HCT116 (cell line): ENCODE results near the gene OTOG. TPM values are rescaled to one million over a fixed set of nuclear protein-coding genes. Genes with fewer than 3 reads are reported as not detected.

Experiments
- ATAC-seq: fragments of 200-7000 bp; cut with Tn5 transposase; 2 replicates; pipeline ENCODE4 v1.9.1; 2020; ENCODE audit warnings: mild to moderate bottlenecking, moderate library complexity
- BruUV-seq: library from RNA; stranded (reverse); fragments of 400-500 nt; replicated peaks from 2 replicates; lab custom pipeline; 2021; lab: Mats Ljungman, UMichigan
- CTCF ChIA-PET: fragments of 300-600 bp; sonication (Branson Sonifier 250); formaldehyde crosslinking; loops from one replicate; lab custom pipeline; 2021; ENCODE audit warnings: antibody characterized with exemption; lab: Charles Lee
- POLR2A ChIA-PET: fragments of 300-600, 350-600 bp; sonication (Branson Sonifier 250); formaldehyde crosslinking; loops from one replicate; lab custom pipeline; 2021; ENCODE audit warnings: antibody characterized with exemption; lab: Charles Lee
- RAD21 ChIA-PET, 2 experiments: fragments of 300-600 bp; sonication (Branson Sonifier 250); formaldehyde crosslinking; loops; one replicate each; lab custom pipeline; 2023; ENCODE audit warnings: low total read pairs in 2 of 2; ENCODE audit not compliant: uncharacterized antibody in 2 of 2, unreplicated experiment in 2 of 2, low non-redundant PET in 1 of 2; lab: Charles Lee
- DNase-seq: peaks from one replicate; pipeline ENCODE4 v3.0.0-alpha.2; 2010; ENCODE audit warnings: low read depth, low spot score
- H2AFZ ChIP-seq: fragments of 200-600 bp; shearing (Covaris generic), sonication (generic); 2 replicates; pipeline ENCODE4 v1.6.1; 2017; ENCODE audit warnings: low read depth, mixed run types, mixed read lengths, antibody characterized with exemption, low read length; ENCODE audit not compliant: poor library complexity, severe bottlenecking
- H3K27ac ChIP-seq: 2 replicates; pipeline ENCODE4 v1.5.1; 2012; ENCODE audit warnings: low read depth, low read length
- H3K27me3 ChIP-seq: fragments of 200-600 bp; sonication (generic); 2 replicates; pipeline ENCODE4 v1.6.1; 2016; ENCODE audit warnings: mixed run types, low read length, mixed read lengths; ENCODE audit not compliant: insufficient read depth
- H3K36me3 ChIP-seq, 2 experiments: fragments of 200-500 bp in 1 of 2; fragments of 200-600 bp in 1 of 2; sonication (Bioruptor generic) in 1 of 2; sonication (generic) in 1 of 2; 2 replicates each; pipeline versions ENCODE4 v1.5.1 to v1.6.1; 2014 to 2016; ENCODE audit warnings: low read length in 2 of 2, inconsistent platforms in 1 of 2, mixed read lengths in 1 of 2, mixed run types in 1 of 2; ENCODE audit not compliant: insufficient read depth in 2 of 2, control insufficient read depth in 1 of 2
- H3K4me1 ChIP-seq, 2 experiments: fragments of 200-600 bp in 1 of 2; sonication (generic) in 1 of 2; 2 replicates each; pipeline versions ENCODE4 v1.5.1 to v1.6.1; 2012 to 2017; ENCODE audit warnings: low read length in 2 of 2, inconsistent platforms in 1 of 2, mild to moderate bottlenecking in 1 of 2, mixed read lengths in 1 of 2, mixed run types in 1 of 2, moderate library complexity in 1 of 2; ENCODE audit not compliant: insufficient read depth in 2 of 2, control insufficient read depth in 1 of 2
- H3K4me2 ChIP-seq: fragments of 200-600 bp; sonication (generic); 2 replicates; pipeline ENCODE4 v1.6.1; 2017; ENCODE audit warnings: mixed run types, low read length, mixed read lengths
- H3K4me3 ChIP-seq, 2 experiments: fragments of 200-600 bp in 1 of 2; sonication (generic) in 1 of 2; replicated peaks in 1 of 2; 2 replicates each; pipeline ENCODE4 v1.5.1; 2011 to 2016; ENCODE audit warnings: low read length in 2 of 2, control low read depth in 1 of 2, low read depth in 1 of 2, mild to moderate bottlenecking in 1 of 2, mixed read lengths in 1 of 2, mixed run types in 1 of 2
- H3K79me2 ChIP-seq: fragments of 200-600 bp; sonication (generic); 2 replicates; pipeline ENCODE4 v1.6.1; 2017; ENCODE audit warnings: mild to moderate bottlenecking, mixed run types, low read length, moderate library complexity, mixed read lengths; ENCODE audit not compliant: insufficient read depth
- H3K9ac ChIP-seq: fragments of 200-600 bp; sonication (generic); 2 replicates; pipeline ENCODE4 v1.6.1; 2016; ENCODE audit warnings: low read length, mixed read lengths
- H3K9me2 ChIP-seq: fragments of 200-600 bp; sonication (generic), shearing (Covaris generic); 2 replicates; pipeline ENCODE4 v1.6.1; 2017; ENCODE audit warnings: mixed run types, mild to moderate bottlenecking, moderate library complexity; ENCODE audit not compliant: insufficient read depth
- H3K9me3 ChIP-seq, 2 experiments: fragments of 200-500 bp in 1 of 2; fragments of 200-600 bp in 1 of 2; sonication (Bioruptor generic) in 1 of 2; sonication (generic) in 1 of 2; 2 replicates each; pipeline ENCODE4 v1.6.1; 2014 to 2017; ENCODE audit warnings: low read length in 2 of 2, mixed read lengths in 2 of 2, inconsistent platforms in 1 of 2, low read depth in 1 of 2, mild to moderate bottlenecking in 1 of 2, mixed run types in 1 of 2, moderate library complexity in 1 of 2; ENCODE audit not compliant: control insufficient read depth in 1 of 2, insufficient read depth in 1 of 2
- H4K20me1 ChIP-seq: fragments of 200-600 bp; sonication (generic), shearing (Covaris generic); 2 replicates; pipeline ENCODE4 v1.6.1; 2017; ENCODE audit warnings: mixed run types, mild to moderate bottlenecking, moderate library complexity; ENCODE audit not compliant: insufficient read depth
- CBX3 ChIP-seq: IDR thresholded peaks from 2 replicates; pipeline ENCODE4 v1.6.1; 2012; ENCODE audit warnings: low read depth
- CEBPB ChIP-seq: IDR thresholded peaks from 2 replicates; pipeline ENCODE4 v1.6.1; 2012; ENCODE audit warnings: low read depth
- JUND ChIP-seq: IDR thresholded peaks from 2 replicates; pipeline ENCODE4 v1.6.1; 2012
- POLR2A ChIP-seq: IDR thresholded peaks from 2 replicates; pipeline ENCODE4 v1.7.0; 2011; ENCODE audit warnings: borderline replicate concordance; ENCODE audit not compliant: insufficient read depth, insufficient read length; ENCODE audit errors: extremely low read depth
- SIN3A ChIP-seq: IDR thresholded peaks from 2 replicates; pipeline ENCODE4 v1.6.1; 2012; ENCODE audit warnings: low read depth
- SP1 ChIP-seq: IDR thresholded peaks from 2 replicates; pipeline ENCODE4 v1.6.1; 2012; ENCODE audit warnings: low read depth
- SRF ChIP-seq: IDR thresholded peaks from 2 replicates; pipeline ENCODE4 v1.6.1; 2012; ENCODE audit warnings: low read depth
- YY1 ChIP-seq: IDR thresholded peaks from 2 replicates; pipeline ENCODE4 v1.6.1; 2011; ENCODE audit warnings: low read length, low read depth, moderate library complexity, mild to moderate bottlenecking; ENCODE audit not compliant: insufficient replicate concordance; ENCODE audit errors: extremely low read depth
- ZFX ChIP-seq: fragments of 450-650 bp; IDR thresholded peaks from 2 replicates; pipeline ENCODE4 v1.6.1; 2017
- ZNF274 ChIP-seq: fragments of 200-500 bp; sonication (Bioruptor generic); IDR thresholded peaks from 2 replicates; pipeline ENCODE4 v1.6.1; 2014; ENCODE audit warnings: mild to moderate bottlenecking, low read depth, low read length, inconsistent platforms
- intact Hi-C: fragments of 100-400 bp; cut with micrococcal nuclease; formaldehyde crosslinking; loops from 2 replicates; pipeline ENCODE4 v1.10.0; 2022
- total RNA-seq: library from RNA; stranded (reverse); gene quantifications from one replicate; pipeline ENCODE4 v1.2.1, GENCODE V29; 2021; ENCODE audit not compliant: unreplicated experiment
- TF ChIP-seq, protein P1 (sequence below), 3 experiments: fragments of 200-600 bp in 1 of 3; sonication (generic) in 1 of 3; IDR thresholded peaks in 2 of 3; conservative IDR thresholded peaks in 1 of 3; 2 replicates each; pipeline ENCODE4 v1.5.1; 2012 to 2017; ENCODE audit warnings: low read depth in 2 of 3, low read length in 2 of 3, antibody characterized with exemption in 1 of 3, borderline replicate concordance in 1 of 3, control low read depth in 1 of 3, mild to moderate bottlenecking in 1 of 3, mixed read lengths in 1 of 3, mixed run types in 1 of 3, moderate library complexity in 1 of 3; ENCODE audit not compliant: insufficient read depth in 1 of 3
- TF ChIP-seq, protein P2 (sequence below): IDR thresholded peaks from 2 replicates; pipeline ENCODE4 v1.6.1; 2012
- TF ChIP-seq, protein P3 (sequence below): IDR thresholded peaks from 2 replicates; pipeline ENCODE4 v1.6.1; 2012; ENCODE audit warnings: low read depth

Gene OTOG
- total RNA-seq, 1 experiment from 2014 or later: 0.07 TPM

DNA sequence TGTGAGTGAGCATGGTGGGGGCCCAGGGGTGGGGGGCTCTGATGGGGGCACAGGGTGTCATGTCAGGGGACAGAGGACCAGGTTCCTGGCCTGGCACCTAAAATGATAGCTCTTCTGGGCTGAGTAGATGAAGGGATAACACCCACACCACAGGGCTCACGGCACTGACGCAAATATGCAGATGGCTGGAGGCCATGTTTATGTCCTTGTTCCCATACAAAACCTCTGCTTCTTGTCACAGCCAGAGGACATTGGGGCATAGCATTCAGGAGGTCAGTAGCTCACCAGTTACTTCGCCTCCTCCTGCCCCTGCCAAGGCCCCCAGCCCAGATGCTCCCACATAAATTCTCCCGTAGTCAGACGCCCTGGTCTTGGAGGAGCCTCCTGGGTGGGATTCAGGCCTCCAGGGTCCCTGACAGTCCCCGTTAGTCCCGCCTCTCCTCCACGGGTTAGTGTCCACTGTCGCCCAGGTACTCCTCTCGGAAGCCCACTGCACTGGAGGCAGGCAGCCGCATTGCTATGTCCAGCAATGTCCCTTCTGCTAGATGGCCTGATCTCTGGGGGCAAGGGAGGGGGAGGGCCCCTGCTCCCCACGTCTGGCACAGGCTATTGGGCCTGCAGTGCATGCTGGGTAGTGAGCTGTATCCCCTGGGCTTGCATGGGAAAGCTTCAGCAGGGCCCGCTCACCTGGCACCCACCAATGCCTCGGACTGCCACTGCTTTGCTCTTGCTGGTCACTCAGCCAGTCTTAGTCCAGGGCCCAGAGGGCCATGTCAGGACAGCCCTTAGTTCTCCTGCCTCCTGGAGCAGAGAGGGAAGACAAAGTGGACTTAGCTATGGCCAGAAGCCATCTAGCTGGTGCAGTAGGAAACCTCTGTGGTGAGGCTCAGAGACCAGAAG lies 96.7 kb downstream of the OTOG start:
- Histone ChIP-seq H3K9ac (no peak overlapping the region), H3K4me1 (no peaks in the 10 kb centered on the region), H3K79me2 (no peaks in the 10 kb centered on the region), H3K4me3 (no peak overlapping the region), H4K20me1 (no peaks in the 10 kb centered on the region), H3K27me3 (no peaks in the 10 kb centered on the region), H3K9me3 (no peaks in the 10 kb centered on the region), H3K27ac (no peak overlapping the region), H3K4me2 (no peak overlapping the region), H2AFZ (no peak overlapping the region), H3K9me2 (no peaks in the 10 kb centered on the region), H3K36me3 (no peaks in the 10 kb centered on the region)
- no peak for DNase-seq
- CTCF ChIA-PET: no interaction called here
- intact Hi-C loops: no loop called here
- no peak for TF ChIP-seq YY1
- POLR2A ChIA-PET: no interaction called here
- RAD21 ChIA-PET: no interaction called here
- no TSS peak for BruUV-seq
- 0 out of 2 replicates have a peak, but pooled peaks have one; percentile 21 for ATAC-seq

DNA sequence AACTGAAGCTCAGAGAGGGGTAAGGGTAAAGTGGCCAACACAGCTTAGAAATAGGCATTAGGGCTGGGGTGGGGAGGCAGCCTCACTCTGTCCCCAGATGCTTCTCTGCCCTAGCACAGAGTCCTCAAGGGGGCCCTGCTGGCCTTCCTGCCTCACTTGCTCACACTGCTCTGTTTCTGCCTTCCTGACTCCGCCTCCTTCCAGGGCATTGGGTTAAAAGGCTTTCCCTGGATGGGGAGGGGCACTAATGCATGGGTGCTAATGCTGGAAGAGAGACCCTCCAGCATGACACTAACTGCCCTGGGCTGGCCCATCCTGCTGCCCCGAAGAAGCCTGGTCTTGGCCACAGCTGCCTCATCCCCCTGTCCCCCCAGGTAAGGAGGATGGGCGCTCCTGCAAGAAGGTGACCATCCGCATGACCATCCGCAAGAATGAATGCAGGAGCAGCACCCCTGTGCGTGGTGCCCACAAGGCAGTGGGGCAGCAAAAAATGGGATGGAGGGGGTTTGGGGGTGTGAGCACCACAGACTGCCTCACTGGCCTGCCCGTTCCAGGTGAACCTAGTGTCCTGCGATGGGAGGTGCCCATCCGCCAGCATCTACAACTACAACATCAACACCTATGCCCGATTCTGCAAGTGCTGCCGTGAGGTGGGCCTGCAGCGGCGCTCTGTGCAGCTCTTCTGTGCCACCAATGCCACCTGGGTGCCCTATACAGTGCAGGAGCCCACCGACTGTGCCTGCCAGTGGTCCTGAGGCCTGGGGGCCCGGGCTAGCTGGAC lies 98.3 kb downstream of the OTOG start:
- intact Hi-C loops: no loop called here
- no peak for TF ChIP-seq POLR2A
- TF ChIP-seq CBX3: no peak
- TF ChIP-seq CEBPB: no peak
- TF ChIP-seq SP1: no peak
- no peak for TF ChIP-seq ZNF274
- no peak for TF ChIP-seq YY1
- no peak for TF ChIP-seq SRF
- TF ChIP-seq JUND: no peak
- TF ChIP-seq, protein P1, sequence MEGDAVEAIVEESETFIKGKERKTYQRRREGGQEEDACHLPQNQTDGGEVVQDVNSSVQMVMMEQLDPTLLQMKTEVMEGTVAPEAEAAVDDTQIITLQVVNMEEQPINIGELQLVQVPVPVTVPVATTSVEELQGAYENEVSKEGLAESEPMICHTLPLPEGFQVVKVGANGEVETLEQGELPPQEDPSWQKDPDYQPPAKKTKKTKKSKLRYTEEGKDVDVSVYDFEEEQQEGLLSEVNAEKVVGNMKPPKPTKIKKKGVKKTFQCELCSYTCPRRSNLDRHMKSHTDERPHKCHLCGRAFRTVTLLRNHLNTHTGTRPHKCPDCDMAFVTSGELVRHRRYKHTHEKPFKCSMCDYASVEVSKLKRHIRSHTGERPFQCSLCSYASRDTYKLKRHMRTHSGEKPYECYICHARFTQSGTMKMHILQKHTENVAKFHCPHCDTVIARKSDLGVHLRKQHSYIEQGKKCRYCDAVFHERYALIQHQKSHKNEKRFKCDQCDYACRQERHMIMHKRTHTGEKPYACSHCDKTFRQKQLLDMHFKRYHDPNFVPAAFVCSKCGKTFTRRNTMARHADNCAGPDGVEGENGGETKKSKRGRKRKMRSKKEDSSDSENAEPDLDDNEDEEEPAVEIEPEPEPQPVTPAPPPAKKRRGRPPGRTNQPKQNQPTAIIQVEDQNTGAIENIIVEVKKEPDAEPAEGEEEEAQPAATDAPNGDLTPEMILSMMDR (IDR thresholded peaks at IDR 0.05 in 2 of 3, conservative IDR thresholded peaks at IDR 0.05 in 1 of 3; ENCODE audit: borderline replicate concordance in 1 of 3, insufficient read depth in 1 of 3, low read depth in 2 of 3, low read length in 2 of 3): no peak
- TF ChIP-seq, protein P2, sequence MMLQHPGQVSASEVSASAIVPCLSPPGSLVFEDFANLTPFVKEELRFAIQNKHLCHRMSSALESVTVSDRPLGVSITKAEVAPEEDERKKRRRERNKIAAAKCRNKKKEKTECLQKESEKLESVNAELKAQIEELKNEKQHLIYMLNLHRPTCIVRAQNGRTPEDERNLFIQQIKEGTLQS: no peak
- TF ChIP-seq SIN3A: no peak
- TF ChIP-seq ZFX: no peak
- TF ChIP-seq, protein P3, sequence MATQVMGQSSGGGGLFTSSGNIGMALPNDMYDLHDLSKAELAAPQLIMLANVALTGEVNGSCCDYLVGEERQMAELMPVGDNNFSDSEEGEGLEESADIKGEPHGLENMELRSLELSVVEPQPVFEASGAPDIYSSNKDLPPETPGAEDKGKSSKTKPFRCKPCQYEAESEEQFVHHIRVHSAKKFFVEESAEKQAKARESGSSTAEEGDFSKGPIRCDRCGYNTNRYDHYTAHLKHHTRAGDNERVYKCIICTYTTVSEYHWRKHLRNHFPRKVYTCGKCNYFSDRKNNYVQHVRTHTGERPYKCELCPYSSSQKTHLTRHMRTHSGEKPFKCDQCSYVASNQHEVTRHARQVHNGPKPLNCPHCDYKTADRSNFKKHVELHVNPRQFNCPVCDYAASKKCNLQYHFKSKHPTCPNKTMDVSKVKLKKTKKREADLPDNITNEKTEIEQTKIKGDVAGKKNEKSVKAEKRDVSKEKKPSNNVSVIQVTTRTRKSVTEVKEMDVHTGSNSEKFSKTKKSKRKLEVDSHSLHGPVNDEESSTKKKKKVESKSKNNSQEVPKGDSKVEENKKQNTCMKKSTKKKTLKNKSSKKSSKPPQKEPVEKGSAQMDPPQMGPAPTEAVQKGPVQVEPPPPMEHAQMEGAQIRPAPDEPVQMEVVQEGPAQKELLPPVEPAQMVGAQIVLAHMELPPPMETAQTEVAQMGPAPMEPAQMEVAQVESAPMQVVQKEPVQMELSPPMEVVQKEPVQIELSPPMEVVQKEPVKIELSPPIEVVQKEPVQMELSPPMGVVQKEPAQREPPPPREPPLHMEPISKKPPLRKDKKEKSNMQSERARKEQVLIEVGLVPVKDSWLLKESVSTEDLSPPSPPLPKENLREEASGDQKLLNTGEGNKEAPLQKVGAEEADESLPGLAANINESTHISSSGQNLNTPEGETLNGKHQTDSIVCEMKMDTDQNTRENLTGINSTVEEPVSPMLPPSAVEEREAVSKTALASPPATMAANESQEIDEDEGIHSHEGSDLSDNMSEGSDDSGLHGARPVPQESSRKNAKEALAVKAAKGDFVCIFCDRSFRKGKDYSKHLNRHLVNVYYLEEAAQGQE: no peak

More for the DNA sequence above, 98.3 kb downstream of the OTOG start:
- no peak overlapping the region for H2AFZ ChIP-seq
- no peaks in the 10 kb centered on the region for H3K9me3 ChIP-seq
- H3K36me3 ChIP-seq: no peaks in the 10 kb centered on the region
- no peaks in the 10 kb centered on the region for H3K27me3 ChIP-seq
- H3K79me2 ChIP-seq: no peaks in the 10 kb centered on the region
- BruUV-seq: no TSS peak
- H3K4me3 ChIP-seq: no peak overlapping the region
- H3K4me1 ChIP-seq: peaks cover 6 to 12% of the 10 kb centered on the region in 2 experiments
- no peak for DNase-seq
- H3K9me2 ChIP-seq: no peaks in the 10 kb centered on the region
- no peak overlapping the region for H3K4me2 ChIP-seq
- H3K9ac ChIP-seq: no peak overlapping the region
- RAD21 ChIA-PET: no interaction called here
- no peaks in the 10 kb centered on the region for H4K20me1 ChIP-seq
- CTCF ChIA-PET: no interaction called here
- peak; percentile 33; the same call in 1 of the 2 replicates for ATAC-seq
- POLR2A ChIA-PET: no interaction called here
- no peak overlapping the region for H3K27ac ChIP-seq
